Transverse colon (tissue), 4 donors: ENCODE results near the gene AKAP1.

Source experiments
- EP300 ChIP-seq: sonication (generic); formaldehyde crosslinking; IDR thresholded peaks from one replicate; pipeline ENCODE4 v1.6.1; 2017; ENCODE audit warnings: antibody characterized with exemption, low read depth
- POLR2A ChIP-seq: fragments of 450-650 bp; IDR thresholded peaks from one replicate; pipeline ENCODE4 v1.6.1; 2016; ENCODE audit warnings: antibody characterized with exemption, mild to moderate bottlenecking, moderate library complexity
- POLR2AphosphoS5 ChIP-seq, 3 donors: sonication (generic); formaldehyde crosslinking; IDR thresholded peaks; one replicate each; pipeline ENCODE4 v1.6.1; 2016; ENCODE audit warnings: antibody characterized with exemption in 3 of 3
- TF ChIP-seq, protein P1 (sequence below), 5 experiments: fragments of 200-600 bp in 3 of 5; fragments of 450-650 bp in 2 of 5; sonication (generic) in 3 of 5; IDR thresholded peaks; 1 replicate in 2 of 5; 2 replicates in 3 of 5; pipeline ENCODE4 v1.5.1; 2016 to 2017; ENCODE audit warnings: antibody characterized with exemption in 5 of 5, inconsistent platforms in 3 of 5, mild to moderate bottlenecking in 2 of 5, moderate library complexity in 1 of 5

DNA sequence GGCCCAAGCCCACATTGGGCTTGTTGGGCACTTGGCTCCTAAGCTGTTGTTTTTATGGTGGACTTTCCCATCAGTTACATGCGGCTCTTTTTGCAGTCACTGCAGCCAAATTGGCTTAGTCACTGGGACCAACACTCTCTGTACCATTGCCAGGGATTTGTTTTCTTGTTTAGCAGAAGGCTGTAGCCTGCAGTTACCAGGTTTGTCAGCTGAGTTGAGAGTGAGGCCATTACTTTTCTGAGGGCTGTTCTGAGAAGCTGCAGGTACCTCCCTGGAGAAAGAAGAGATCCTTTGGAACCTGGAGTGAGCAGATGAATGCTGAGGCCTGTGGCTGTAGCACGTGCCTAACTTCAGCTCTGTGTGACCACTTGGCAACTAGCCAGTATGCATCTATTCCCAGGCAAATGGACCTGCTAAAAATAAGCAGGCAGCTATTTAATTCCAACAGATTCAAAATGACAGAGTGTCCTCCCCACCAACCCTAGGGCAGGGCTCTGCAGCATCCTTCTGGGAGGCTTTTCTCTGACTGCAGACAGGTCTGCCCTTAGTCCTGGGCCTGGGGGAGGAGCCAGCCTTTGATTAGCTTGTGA lies 12.9 kb downstream of the AKAP1 start:
- no peak for TF ChIP-seq EP300
- TF ChIP-seq, protein P1, sequence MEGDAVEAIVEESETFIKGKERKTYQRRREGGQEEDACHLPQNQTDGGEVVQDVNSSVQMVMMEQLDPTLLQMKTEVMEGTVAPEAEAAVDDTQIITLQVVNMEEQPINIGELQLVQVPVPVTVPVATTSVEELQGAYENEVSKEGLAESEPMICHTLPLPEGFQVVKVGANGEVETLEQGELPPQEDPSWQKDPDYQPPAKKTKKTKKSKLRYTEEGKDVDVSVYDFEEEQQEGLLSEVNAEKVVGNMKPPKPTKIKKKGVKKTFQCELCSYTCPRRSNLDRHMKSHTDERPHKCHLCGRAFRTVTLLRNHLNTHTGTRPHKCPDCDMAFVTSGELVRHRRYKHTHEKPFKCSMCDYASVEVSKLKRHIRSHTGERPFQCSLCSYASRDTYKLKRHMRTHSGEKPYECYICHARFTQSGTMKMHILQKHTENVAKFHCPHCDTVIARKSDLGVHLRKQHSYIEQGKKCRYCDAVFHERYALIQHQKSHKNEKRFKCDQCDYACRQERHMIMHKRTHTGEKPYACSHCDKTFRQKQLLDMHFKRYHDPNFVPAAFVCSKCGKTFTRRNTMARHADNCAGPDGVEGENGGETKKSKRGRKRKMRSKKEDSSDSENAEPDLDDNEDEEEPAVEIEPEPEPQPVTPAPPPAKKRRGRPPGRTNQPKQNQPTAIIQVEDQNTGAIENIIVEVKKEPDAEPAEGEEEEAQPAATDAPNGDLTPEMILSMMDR (IDR thresholded peaks at IDR 0.05): no peak
- TF ChIP-seq POLR2A: no peak
- no peak for TF ChIP-seq POLR2AphosphoS5 (IDR thresholded peaks at IDR 0.05)
